ENCODE results near the gene PPP6R2.

Gene PPP6R2

DNA sequence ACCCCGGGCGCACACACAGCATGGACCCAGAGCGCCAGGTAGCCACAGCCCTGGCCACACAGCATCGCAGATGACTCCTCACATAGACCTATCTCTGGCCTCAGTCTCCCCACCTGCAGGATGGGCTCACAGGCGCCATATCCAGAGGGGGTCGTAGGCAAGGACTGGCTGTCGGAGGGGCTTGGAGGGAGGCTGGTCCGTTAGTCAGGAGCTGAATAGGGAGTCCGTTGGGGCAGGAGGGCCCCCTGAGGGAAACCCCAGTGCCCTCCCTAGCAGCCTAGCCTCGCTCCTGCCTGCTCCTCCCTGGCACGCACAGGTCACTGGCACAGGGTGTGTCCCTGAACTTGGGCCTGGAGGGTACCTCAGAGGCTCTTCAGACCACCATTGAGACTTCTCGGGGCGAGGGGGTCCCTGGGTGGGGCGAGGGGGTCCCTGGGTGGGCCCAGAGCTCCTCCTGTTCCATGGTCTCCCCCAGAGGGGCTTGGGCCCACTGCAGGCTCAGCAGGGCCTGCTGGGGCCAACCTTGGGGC lies 37.7 kb upstream of the PPP6R2 start:
- DNase-seq (ENCODE audit: low spot score) = no peak

DNA sequence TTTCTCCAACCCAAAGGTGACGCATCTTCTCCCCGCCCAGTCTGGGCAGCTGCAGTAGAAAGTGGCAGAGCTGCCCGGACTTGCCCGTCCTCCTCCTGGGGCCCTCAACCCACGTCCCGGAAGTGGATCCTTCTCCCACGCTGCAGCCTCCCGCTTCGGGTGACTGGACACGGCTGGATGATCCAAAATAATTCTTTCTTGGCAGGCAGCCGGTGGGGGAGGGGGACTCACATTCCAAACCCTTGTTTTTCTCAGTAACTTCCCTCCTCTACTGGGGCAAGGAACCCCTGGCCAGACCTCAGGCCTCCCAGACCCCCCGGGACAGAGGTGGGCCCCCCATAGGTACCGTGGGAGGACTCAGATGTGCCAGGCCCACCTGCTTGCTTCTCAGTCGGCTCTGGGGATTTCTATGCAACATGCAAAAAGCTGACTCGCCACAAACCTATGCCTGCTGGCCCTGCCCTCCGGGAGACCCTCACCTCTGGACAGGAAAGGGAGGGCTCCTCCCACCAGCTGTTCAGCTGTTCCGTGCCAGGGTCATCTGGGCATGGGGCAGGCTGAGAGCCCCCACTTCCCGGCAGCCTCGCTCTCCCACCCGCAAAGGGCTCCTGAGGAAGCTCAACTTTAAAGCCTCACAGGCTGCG lies 37.1 kb upstream of the PPP6R2 start:
- DNase-seq (ENCODE audit: low spot score) = peak; percentile 39

DNA sequence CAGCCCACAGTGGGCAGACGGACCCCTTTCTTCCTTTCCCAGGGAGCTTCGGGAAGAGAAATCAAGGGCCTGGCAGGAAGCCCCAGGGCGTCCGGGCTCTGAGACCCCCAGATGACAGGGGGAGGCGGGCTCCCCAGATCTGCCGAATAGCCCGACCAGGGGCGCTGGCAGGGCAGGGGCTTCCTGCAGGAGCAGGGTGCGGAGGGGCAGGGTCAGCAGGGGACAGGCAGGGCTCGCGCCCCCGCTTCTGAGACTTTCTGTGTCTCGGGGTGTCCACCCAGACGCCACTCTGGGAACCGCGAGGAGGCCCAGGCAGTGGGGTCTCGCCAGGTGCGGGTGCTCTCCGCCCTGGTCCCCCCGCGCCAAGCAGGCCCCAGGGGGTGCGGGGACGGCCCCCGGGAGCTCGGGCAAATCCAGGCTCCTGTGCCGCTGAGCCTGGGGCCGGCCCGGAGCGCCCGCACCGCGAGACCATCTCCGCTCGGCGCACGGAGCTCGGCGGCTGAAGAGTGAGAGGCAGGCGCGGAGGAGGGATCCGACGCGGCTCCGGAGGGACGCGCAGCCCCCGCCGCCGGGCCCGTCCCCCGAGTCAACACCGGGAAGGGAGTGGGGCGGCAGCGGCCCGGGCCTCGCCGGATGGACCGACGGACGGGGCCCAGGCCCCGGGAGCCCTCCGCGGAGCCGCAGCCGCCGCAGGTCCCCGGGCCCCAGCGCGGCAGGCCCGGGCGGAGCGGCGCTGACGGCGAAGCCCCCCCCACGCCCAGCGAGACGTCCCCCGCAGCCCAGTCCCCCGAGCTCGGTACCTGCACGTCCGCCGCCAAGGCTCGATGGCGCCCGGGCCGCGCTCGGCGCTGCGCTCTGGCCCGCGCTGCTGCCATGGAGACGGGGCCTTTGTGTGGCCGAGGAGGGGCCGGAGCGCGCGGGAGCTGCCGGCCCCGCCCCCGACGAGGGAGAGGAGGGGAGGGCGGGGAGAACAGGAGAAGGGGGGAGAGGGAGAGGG lies 36.1 kb upstream of the PPP6R2 start, which contains the start of gene PLXNB2:
Gene PLXNB2, minus strand, starts transcription at position 894 of the 997 bp plus-strand sequence. CDS start 17,062 bp downstream, outside the sequence.
- peak; percentile 89 for DNase-seq (ENCODE audit: low spot score)

DNA sequence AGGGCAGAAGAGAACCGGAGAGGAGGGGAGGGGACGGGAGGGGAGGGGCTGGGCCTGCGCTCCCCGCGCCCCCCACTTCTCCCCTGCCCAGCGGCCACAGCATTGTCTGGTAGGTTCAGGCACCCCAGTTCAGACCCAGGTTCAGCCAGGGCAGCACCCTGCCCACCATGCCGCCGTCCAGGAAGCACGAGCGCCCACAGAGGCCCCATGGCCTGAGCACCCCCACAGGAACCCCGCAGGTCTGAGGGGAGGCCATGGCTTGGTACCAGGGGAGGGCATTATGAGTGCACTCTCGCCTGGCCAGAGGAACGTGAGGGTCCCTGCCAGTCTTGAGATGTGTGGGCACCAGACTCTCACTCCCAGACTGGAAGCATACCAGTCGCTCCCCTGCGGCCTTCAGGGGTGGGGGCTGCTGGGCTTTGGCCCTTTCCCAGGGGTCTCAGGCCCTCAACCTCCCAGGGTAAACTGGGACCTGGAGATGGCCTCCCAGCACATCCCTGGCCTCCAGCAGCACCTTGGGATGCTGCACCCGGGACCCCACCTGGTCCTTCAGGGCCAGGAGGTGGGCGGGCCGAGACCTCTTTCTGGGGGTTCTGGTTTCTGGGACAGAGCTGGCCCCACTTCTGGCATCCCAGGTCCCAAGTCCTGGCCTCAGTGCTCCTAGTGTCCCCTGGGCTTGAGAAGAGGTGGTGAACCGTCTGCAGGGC lies 35.1 kb upstream of the PPP6R2 start:
- no peak for DNase-seq (ENCODE audit: low spot score)

DNA sequence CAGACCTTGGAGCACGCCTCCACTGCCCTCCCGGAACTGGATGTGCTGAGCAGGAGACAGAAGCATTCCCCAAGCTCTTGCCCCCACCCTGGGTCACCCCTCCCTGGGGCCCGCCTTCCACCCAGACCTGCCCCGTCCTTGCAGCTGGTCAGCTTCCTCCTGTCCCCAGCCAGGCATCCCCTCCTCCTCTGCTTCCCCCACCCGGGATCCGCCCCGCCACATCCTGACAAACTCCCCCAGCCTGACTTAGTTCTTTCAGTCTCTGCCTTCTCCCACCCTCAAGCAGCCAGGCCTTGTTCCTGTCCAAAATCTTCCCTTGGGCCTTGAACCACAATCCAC lies 34.6 kb upstream of the PPP6R2 start:
- DNase-seq (ENCODE audit: low spot score) = peak; percentile 52

DNA sequence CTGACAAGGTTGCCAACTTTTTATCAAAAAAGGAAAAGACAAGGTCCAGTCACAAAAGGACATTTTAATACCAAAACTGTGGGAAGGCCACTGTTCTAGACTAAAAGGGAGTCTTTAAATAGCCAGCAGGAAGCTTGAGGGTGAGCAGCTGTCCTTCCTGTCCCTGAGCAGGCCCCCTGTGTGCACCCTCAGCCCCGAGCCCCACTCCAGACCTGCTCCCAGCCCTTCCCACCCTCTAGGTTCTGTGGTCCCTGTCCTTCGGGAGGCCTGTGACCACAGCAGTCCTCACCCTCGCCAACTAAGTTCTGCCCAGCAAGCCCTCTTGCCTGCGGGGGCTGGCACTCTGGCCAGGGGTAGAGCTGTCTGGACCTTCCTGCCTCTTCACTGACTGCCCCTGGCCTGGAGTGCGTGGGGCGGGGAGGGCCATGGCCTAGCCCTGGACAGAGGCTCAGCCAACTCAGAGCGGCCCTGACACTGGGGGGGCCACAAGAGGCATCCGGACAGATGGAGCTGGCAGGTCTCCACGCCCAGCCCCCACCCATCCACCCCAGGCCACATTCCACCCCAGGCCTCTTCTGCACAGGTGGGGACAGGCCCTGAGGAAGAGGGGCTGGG lies 34.0 kb upstream of the PPP6R2 start:
- no peak for DNase-seq (ENCODE audit: low spot score)

DNA sequence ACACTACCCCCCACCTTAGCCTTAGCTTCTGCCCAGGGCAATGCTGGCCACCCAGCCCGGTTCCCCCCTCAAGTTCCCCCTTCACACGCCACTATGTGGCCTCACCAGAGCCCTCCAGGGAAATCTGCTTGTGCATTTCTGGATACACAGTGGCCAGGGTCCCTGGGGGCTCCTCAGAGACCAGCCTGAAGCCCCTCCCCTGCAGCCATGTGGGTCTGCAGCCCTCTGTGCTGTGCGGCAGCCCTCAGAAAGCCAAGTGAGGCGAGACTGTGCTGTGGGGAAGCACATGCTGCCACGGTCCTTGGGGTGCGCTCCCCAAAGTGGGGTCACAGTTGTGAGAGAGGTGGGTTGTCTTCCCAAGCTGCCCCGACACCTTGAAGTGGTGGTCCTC lies 33.5 kb upstream of the PPP6R2 start:
- DNase-seq (ENCODE audit: low spot score) = no peak

DNA sequence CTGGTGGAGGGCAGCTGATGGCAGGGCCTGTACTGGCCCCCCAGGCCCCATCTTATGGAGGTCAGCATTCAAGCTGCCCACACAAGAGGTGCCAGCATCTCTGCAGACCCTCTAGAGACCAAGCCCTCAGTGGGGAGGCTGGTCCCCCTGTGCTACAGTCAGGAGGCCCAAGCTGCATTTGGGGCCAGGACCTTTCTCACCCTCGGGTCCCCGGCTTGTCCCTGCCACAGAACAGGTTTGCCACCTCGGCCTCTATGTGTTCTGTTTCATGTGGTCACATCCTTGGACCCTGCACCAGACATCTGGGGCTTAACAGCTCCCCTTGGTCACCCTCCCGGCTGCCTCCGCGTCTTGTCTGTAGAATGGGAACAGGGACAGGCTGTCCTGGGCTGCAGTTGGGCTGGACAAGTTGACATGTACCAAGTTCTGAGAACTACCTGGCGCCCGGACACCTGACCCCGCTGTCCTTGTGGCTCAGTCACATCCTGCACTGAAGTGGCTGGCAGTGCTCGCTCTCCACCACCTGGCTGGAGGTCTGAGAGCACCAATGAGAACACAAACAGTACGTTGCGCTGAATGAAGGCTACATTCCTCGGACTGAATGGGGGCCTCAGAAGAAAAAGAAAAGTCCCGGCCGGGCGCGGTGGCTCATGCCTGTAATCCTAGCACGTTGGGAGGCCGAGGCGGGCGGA lies 33.0 kb upstream of the PPP6R2 start:
- no peak for DNase-seq (ENCODE audit: low spot score)

DNA sequence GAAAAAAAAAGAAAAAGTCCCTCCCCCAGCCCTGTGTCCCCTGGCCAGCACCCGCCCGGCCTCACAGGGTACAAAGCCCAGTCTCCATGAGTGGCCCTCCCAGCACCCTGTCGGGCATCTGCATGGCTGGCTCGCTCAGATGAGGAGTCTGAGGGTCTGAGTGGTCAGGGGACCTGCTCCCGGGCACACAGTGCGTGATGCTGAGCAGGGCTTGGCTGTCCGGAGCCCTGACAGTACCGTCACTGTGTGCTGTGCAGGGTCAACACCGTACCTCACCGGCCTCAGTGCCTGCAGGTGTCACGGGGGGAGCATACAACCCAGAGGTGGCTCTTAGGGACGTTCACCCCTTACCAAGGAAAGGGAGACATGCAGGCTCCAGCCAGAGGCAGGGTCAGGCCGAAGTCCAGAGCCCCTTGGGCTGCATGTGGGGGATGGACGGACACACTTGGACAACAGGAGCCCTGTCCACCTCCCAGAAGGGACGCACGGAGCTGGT lies 32.1 kb upstream of the PPP6R2 start:
- DNase-seq (ENCODE audit: low spot score) = no peak

DNA sequence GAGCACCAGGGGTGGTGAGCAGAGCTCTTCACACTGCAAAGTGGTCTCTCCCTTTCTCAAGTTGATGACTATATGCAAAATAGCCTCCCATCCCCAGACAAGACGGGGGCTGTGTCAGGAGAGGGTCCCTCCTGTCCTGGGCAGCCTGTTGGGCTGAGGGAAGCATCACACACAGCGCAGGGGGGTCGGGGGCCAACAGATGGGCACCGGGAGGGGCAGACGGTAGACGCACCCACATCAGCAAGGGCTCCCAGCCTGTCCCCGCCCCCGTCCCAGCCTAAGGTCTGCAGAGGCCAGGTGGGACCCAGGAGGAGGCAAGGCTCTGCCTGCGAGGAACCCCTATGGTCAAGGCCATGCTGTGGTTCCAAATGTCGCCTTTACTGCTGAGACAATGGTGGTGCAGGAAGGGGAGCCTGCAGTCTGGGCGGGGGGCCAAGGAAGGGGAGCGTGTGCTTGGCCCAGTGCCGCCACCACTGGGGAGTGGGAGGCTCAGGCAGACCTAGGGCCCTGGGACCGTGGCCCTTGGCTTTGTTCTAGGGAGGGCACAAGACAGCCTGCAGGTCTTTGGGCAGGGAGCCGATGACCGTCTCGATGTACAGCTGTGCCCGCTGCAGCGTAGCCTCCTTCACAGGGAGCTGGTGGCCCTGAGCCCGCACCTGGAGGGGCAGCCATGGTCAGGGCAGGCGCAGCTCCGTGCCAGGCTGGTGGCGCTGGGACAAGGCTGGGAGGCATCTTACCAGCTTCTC lies 31.3 kb upstream of the PPP6R2 start:
- no peak for DNase-seq (ENCODE audit: low spot score)

DNA sequence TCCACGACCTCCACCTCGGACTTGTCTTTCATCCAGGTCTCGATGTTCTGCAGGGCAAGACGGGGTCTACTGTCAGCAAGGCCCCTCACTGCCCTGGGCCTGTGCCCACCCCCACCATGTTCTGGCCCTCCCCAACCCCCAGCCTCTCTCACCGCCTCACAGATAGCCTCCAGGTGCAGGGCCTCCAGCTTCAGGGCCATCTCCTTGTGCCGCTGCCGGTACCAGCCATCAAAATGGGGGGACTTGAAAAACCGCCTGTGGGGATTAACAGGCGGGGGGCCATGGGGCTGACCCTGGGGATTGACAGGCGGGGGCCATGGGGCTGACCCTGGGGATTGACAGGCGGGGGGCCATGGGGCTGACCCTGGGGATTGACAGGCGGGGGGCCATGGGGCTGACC lies 30.8 kb upstream of the PPP6R2 start:
- DNase-seq (ENCODE audit: low spot score) = no peak

DNA sequence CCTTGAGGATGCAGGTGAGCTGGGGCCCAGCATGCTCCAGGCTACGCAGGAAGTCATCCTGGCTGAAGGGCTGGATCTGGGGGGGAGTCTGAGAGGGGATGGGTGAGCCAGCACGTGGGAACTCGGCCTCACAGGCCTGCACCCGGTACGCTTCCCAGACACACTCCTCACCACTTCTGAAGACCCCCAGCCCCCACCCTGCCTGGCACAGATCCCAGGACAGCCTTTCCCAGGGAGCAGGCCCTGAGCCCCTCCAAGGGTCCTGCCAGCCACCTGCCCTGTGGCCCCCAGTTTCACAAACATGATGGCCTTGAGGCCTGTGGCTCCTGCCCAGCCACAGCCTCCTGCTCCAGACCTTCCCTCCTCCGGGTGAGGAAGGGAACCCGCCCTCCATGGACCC lies 30.1 kb upstream of the PPP6R2 start:
- DNase-seq (ENCODE audit: low spot score) = no peak

DNA sequence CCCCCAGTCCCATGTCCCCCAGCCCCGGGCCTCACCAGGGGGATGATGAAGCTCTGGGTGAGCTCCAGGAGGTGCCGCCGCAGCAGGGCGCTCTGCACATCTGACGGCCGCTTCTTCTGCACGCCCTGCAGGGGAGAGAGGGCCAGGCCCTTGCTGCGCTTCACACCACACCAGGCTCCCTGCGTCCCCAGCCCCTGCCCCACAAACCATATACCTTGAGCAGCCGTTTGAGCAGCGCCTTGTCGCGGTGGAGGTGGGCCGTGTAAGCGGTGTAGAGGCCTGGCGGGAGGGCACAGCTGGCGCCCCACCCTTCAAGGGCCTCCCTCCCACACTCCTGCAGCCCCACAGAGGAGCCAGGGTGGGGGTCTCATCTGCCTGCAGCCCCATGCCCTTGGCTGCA lies 29.5 kb upstream of the PPP6R2 start:
- no peak for DNase-seq (ENCODE audit: low spot score)

DNA sequence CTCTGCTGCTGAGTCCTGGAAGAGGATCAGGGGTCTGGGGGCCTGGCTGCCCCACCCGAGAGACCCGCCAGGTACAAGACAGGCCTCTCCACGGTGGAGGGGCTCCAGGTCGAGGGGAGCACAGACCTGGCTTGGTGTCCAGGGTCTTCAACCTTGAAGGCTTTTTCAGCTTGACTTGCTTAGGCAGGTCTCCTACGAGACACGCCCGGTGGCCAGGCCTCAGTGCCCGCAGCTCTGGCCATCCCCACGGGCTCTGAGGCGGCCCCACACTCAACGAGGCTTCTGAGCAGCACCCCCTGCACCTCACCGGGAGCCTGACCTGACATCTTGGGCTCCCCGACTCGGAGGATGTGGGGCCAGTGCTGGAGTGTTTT lies 29.1 kb upstream of the PPP6R2 start:
- DNase-seq (ENCODE audit: low spot score) = no peak

DNA sequence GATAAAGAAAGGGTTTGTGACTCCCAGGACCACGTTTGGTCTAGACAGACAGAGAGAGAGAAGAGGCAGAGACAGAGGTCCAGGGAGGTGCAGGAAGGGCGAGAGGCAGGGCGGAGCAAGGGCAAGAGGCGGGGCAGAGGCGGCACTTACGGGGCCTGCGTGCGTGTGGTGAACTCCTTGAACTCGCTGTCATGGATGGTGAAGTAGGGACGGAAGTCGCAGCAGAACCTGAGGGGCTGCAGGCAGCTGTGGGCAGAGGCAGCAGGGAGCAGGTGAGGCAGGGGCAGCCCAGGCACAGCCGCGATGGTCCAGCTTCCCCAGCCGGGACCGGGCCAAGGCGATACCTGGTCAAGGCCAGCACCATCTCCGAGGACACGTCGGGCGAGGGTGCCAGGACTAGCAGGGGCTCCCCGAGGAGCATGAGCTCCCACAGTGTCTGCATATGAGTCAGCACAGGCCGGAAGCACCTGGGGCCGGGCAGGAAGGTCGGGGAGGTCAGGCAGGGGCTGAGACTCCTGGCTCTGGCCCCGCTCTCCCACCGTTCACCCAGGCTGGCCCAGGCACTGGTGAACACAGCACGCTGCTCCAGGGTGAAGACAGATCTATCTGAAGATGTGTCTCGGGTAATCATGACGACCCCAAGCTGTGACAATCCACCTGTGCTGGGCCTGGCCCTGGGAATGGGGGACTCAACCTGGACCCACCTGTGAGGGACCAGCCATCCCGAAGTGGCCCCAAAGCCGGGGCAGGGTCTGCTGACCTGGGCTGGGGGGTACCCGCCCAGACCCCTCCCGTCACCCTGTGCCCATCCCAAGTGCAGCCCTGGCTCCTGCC lies 28.5 kb upstream of the PPP6R2 start:
- no peak for DNase-seq (ENCODE audit: low spot score)

DNA sequence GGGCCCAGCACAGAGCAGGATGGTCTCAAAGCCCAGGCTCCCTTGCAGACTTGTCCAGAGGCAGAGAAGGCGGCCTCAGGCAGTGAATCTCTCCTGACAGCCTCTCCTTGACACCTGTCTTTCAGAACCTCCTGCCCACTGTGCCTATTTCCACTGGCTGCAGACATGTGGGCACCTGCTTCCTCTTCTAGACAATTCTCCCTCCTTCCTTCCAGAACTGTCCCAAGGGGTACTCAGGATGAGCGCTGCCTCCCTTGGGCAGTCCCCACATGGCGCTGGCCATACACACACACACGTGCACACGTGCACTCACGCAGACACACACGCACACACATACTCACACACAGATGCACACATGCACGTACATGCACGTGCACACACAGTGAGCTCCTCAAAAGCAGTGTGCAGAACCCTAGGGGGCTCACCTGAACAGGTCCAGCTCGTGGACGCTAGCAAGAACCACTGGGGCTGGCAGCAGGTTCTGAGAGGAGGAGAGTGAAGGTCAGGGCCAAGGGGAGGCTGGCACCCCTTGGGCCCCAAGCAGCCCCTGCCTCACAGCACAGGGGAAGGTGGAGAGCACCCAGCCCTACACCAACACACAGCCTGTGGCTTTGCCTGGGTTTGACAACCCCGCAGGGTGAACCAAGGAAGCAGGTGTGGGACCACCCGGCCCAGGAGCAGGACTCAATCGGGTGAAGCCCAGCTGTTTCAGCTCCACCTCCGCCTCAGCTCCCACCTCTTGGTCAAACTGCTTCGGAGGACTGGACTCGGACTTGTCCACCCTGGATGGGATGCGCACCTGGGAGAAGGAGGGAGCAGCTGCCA lies 27.6 kb upstream of the PPP6R2 start:
- no peak for DNase-seq (ENCODE audit: low spot score)

DNA sequence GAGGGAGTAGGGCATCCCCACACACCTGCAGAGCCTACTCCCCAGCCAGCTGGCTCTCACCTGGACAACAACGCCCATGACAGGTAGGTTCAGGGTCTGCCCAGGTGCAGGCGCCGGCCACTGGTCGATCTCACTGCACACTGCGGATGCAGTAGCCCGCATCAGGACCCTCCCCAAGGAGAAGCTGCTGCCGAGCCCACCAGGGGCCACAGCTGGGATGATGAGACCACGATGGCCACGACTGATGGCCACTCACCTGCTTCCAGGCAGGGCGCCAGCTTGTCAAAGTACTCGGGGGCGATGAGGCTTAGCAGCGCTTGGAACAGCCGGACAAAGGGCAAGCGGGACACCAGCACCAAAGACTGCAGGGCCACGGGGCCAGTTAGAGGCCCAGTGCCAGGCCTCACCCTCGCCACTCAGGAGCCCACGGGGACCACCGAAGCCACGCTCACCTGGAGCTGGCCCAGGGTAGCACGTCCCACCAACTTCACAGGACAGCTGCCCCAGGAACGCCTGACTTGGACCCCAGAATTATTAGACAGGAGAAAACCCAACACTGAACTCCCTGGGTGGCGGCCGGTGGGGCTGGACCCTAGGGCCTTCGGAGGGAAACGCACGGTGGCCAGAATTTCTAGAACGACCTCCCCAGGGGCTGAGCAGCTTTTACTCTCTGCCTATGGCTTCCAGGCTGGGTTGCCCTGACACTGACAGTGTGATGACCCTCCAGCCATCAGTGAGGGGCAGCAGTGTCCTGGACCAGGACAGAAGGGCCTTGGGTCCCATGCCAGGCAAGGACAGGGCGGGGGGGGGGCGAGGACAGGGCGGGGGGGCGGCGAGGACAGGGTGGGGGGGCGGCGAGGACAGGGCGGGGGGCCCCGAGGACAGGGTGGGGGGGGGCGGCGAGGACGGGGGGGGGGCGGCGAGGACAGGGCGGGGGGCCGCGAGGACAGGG lies 26.7 kb upstream of the PPP6R2 start:
- DNase-seq (ENCODE audit: low spot score) = no peak

DNA sequence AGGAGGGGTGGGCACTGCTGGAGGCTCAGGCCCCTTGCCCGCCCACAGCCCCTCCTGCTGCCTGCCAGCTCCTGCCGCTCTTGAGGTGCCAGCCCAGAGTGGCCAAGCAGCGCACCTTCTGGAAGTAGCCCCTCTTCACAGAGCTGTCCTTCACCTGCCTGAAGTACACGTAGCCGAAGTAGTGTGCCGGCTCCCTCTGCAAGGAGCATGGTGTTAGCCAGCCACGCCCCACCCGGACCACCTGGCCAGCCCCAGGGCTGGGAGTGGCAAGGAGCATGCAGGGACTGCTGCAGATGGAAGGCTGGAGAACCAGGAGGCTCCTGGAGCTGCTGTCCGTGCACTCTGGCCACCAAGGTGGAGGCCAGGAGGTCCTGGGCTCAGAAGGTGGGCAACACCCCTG lies 25.9 kb upstream of the PPP6R2 start:
- DNase-seq (ENCODE audit: low spot score) = no peak
